Measurements from ENCODE around the gene CNTLN. TPM values are rescaled to one million over a fixed set of nuclear protein-coding genes. Genes with fewer than 3 reads are reported as not detected.
A peak's percentile ranks its signal among the peaks of the same experiment; 100 is the strongest.
"Not testable (repeated sequence)": the region's sequence is repeated elsewhere in the genome, so short reads cannot be mapped to it uniquely, and the experiment has no call there.

Gene CNTLN
- total RNA-seq, 2 donors from 2014 or later: 2.4 to 2.6 TPM

GRCh38 chr9:17436854-17437253 is 302.0 kb downstream of the CNTLN start:
- H3K27me3 ChIP-seq: no peaks in the 10 kb centered on the region
- intact Hi-C loops (cut with DNase I): no loop called here
- H3K36me3 ChIP-seq: no peaks in the 10 kb centered on the region
- no peaks in the 10 kb centered on the region for H3K9me3 ChIP-seq
- no peak overlapping the region for H3K4me3 ChIP-seq
- H3K27ac ChIP-seq: no peak overlapping the region
- no peak overlapping the region for H3K9ac ChIP-seq (ENCODE audit: low read depth in 2 of 2, low read length in 2 of 2)
- no peak for DNase-seq
- TF ChIP-seq CTCF (IDR thresholded peaks at IDR 0.05): no peak
- no peaks in the 10 kb centered on the region for H3K4me1 ChIP-seq

GRCh38 chr9:17437813-17438212 is 303.0 kb downstream of the CNTLN start:
- no peak overlapping the region for H3K9ac ChIP-seq (ENCODE audit: low read depth in 2 of 2, low read length in 2 of 2)
- intact Hi-C loops (cut with DNase I): no loop called here
- H3K4me1 ChIP-seq: no peaks in the 10 kb centered on the region
- H3K9me3 ChIP-seq: no peaks in the 10 kb centered on the region
- H3K27me3 ChIP-seq: no peaks in the 10 kb centered on the region
- DNase-seq: no peak
- H3K36me3 ChIP-seq: no peaks in the 10 kb centered on the region
- TF ChIP-seq CTCF (IDR thresholded peaks at IDR 0.05): no peak
- H3K4me3 ChIP-seq: no peak overlapping the region
- no peak overlapping the region for H3K27ac ChIP-seq

GRCh38 chr9:17445126-17445525 is 310.3 kb downstream of the CNTLN start:
- H3K36me3 ChIP-seq; H3K9ac ChIP-seq (ENCODE audit: low read depth in 2 of 2, low read length in 2 of 2); H3K27ac ChIP-seq; intact Hi-C loops (cut with DNase I); H3K4me1 ChIP-seq; H3K9me3 ChIP-seq; H3K4me3 ChIP-seq; DNase-seq; H3K27me3 ChIP-seq: not testable (repeated sequence)

- Histone ChIP-seq H3K4me3 (no peak overlapping the region), H3K27ac (no peak overlapping the region)
- TF ChIP-seq CTCF (IDR thresholded peaks at IDR 0.05): no peak
These were observed 318.9 kb downstream of the CNTLN start for GRCh38 chr9:17453751-17454150.

GRCh38 chr9:17462869-17463464 is 328.1 kb downstream of the CNTLN start:
- peak; percentile 29 for DNase-seq
- Histone ChIP-seq H3K27ac (no peak overlapping the region), H3K9ac (ENCODE audit: low read depth in 2 of 2, low read length in 2 of 2) (no peak overlapping the region), H3K4me3 (no peak overlapping the region), H3K9me3 (no peaks in the 10 kb centered on the region), H3K4me1 (no peaks in the 10 kb centered on the region), H3K36me3 (no peaks in the 10 kb centered on the region), H3K27me3 (no peaks in the 10 kb centered on the region)
- TF ChIP-seq CTCF (IDR thresholded peaks at IDR 0.05): peak; percentile 65
- intact Hi-C loops (cut with DNase I): loop anchor here (5.0 kb wide), 2 partner anchors 346 to 401 kb away; no protein-coding TSS in a partner anchor

More at GRCh38 chr9:17453751-17454150, 318.9 kb downstream of the CNTLN start:
- no peaks in the 10 kb centered on the region for H3K4me1 ChIP-seq
- DNase-seq: no peak
- H3K9ac ChIP-seq (ENCODE audit: low read depth in 2 of 2, low read length in 2 of 2): no peak overlapping the region
- intact Hi-C loops (cut with DNase I): no loop called here
- H3K36me3 ChIP-seq: no peaks in the 10 kb centered on the region
- H3K27me3 ChIP-seq: no peaks in the 10 kb centered on the region
- no peaks in the 10 kb centered on the region for H3K9me3 ChIP-seq

- no peak for DNase-seq
- Histone ChIP-seq H3K27ac (no peak overlapping the region), H3K36me3 (no peaks in the 10 kb centered on the region), H3K9me3 (no peaks in the 10 kb centered on the region), H3K27me3 (no peaks in the 10 kb centered on the region), H3K9ac (ENCODE audit: low read depth in 2 of 2, low read length in 2 of 2) (no peak overlapping the region), H3K4me1 (no peaks in the 10 kb centered on the region), H3K4me3 (no peak overlapping the region)
- intact Hi-C loops (cut with DNase I): no loop called here
- no peak for TF ChIP-seq CTCF (IDR thresholded peaks at IDR 0.05)
These were observed 335.4 kb downstream of the CNTLN start for GRCh38 chr9:17470036-17470813.

Data from colonic mucosa (tissue), 4 donors.